HepG2 (cell line): ENCODE results near the gene UXS1. TPM values are rescaled to one million over a fixed set of nuclear protein-coding genes. Genes with fewer than 3 reads are reported as not detected.

ENCODE experiments used
- CSRNP1 ChIP-seq: sonication (generic); formaldehyde crosslinking; IDR thresholded peaks from 2 replicates; pipeline ENCODE4 v1.8.1; 2023; ENCODE audit warnings: mild to moderate bottlenecking, missing genetic modification reagents
- ESRRA ChIP-seq: sonication (generic); formaldehyde crosslinking; IDR thresholded peaks from 2 replicates; pipeline ENCODE4 v1.5.1; 2020; ENCODE audit warnings: mild to moderate bottlenecking, low read depth, missing genetic modification reagents
- FOXJ3 ChIP-seq: sonication (generic); formaldehyde crosslinking; IDR thresholded peaks from 2 replicates; pipeline ENCODE4 v1.4.0; 2020; ENCODE audit warnings: missing genetic modification reagents, mild to moderate bottlenecking, borderline replicate concordance
- FOXO4 ChIP-seq: sonication (generic); formaldehyde crosslinking; conservative IDR thresholded peaks from 2 replicates; pipeline ENCODE4 v1.8.1; 2023; ENCODE audit warnings: missing genetic modification reagents
- HIVEP1 ChIP-seq: sonication (generic); formaldehyde crosslinking; IDR thresholded peaks from 2 replicates; pipeline ENCODE4 v1.4.0; 2020; ENCODE audit warnings: mild to moderate bottlenecking, missing genetic modification reagents
- HNRNPK ChIP-seq: fragments of 200-400 bp; formaldehyde crosslinking; IDR thresholded peaks from 2 replicates; pipeline ENCODE4 v1.6.1; 2018; ENCODE audit warnings: low read length, low read depth, moderate library complexity, mild to moderate bottlenecking; ENCODE audit not compliant: poor library complexity, severe bottlenecking
- KDM5A ChIP-seq: fragments of 200-600 bp; sonication (generic); IDR thresholded peaks from 2 replicates; pipeline ENCODE4 v1.7.0; 2018; ENCODE audit warnings: antibody characterized with exemption, mild to moderate bottlenecking, low read length, borderline replicate concordance
- KLF11 ChIP-seq: IDR thresholded peaks from 2 replicates; pipeline ENCODE4 v1.6.1; 2016; ENCODE audit warnings: missing compliant biosample characterization
- MIER3 ChIP-seq: IDR thresholded peaks from 2 replicates; pipeline ENCODE4 v1.6.1; 2016; ENCODE audit warnings: missing compliant biosample characterization, borderline replicate concordance
- PATZ1 ChIP-seq: sonication (generic); formaldehyde crosslinking; IDR thresholded peaks from 2 replicates; pipeline ENCODE4 v1.4.0; 2020; ENCODE audit warnings: missing genetic modification reagents
- PBX2 ChIP-seq: IDR thresholded peaks from 2 replicates; pipeline ENCODE4 v1.6.1; 2016; ENCODE audit warnings: control low read depth
- YEATS4 ChIP-seq: sonication (generic); formaldehyde crosslinking; IDR thresholded peaks from 2 replicates; pipeline ENCODE4 v1.4.0; 2020; ENCODE audit warnings: missing genetic modification reagents, borderline replicate concordance
- ZBTB42 ChIP-seq: sonication (generic); formaldehyde crosslinking; IDR thresholded peaks from 2 replicates; pipeline ENCODE4 v1.5.0; 2020; ENCODE audit warnings: mild to moderate bottlenecking, missing genetic modification reagents
- ZBTB49 ChIP-seq: sonication (generic); formaldehyde crosslinking; IDR thresholded peaks from 2 replicates; pipeline ENCODE4 v1.4.0; 2020; ENCODE audit warnings: missing genetic modification reagents, borderline replicate concordance
- ZEB1 ChIP-seq: IDR thresholded peaks from 2 replicates; pipeline ENCODE4 v1.6.1; 2012; ENCODE audit warnings: mild to moderate bottlenecking, low read depth, inconsistent platforms; ENCODE audit not compliant: insufficient replicate concordance
- ZMYM4 ChIP-seq: sonication (generic); formaldehyde crosslinking; IDR thresholded peaks from 2 replicates; pipeline ENCODE4 v1.8.1; 2023; ENCODE audit warnings: mild to moderate bottlenecking, missing genetic modification reagents
- ZNF337 ChIP-seq: sonication (generic); formaldehyde crosslinking; IDR thresholded peaks from 2 replicates; pipeline ENCODE4 v1.5.1; 2020; ENCODE audit warnings: missing genetic modification reagents, low read depth, mild to moderate bottlenecking, borderline replicate concordance
- ZNF749 ChIP-seq: sonication (generic); formaldehyde crosslinking; IDR thresholded peaks from 2 replicates; pipeline ENCODE4 v1.8.0; 2022; ENCODE audit warnings: mild to moderate bottlenecking, missing genetic modification reagents, moderate library complexity, borderline replicate concordance
- polyA plus RNA-seq, 8 experiments: library from polyadenylated mRNA; depleted of rRNA in 3 of 8; stranded (reverse) in 7 of 8; unstranded in 1 of 8; fragments of >200 nt; fragmentation: Illumina TruSeq in 4 of 8; extraction: Trizol in 4 of 8; gene quantifications; 2 replicates each; pipeline versions ENCODE4 v1.2.1 to v1.2.3, GENCODE V29; 2011 to 2016; ENCODE audit warnings: low read depth in 4 of 8, missing spikeins in 1 of 8, mixed read lengths in 1 of 8; ENCODE audit not compliant: insufficient read depth in 1 of 8
- total RNA-seq, 5 experiments: library from RNA; depleted of rRNA; stranded (reverse); fragments of >200 nt; fragmentation: Illumina TruSeq; extraction: Trizol; gene quantifications; 2 replicates each; pipeline ENCODE4 v1.2.3, GENCODE V29; 2016; ENCODE audit warnings: low read depth in 1 of 5

The UXS1 gene
- total and polyA plus RNA-seq, 2 of the 13 experiments (the other 11 are each of a cell fraction or from before 2014, with no cell fraction given) = 53.3 to 110 TPM

GRCh38 chr2:106193977-106194778 lies at the start of gene UXS1 (continued):
- TF ChIP-seq CSRNP1 (CRISPR knock-in tag) (no peak), KDM5A (peak; percentile 15; the same call in 1 of the 2 replicates), YEATS4 (peak; percentile 73), ZBTB49 (CRISPR knock-in tag) (no peak), ZNF749 (CRISPR knock-in tag) (peak; percentile 86; the same call in 1 of the 2 replicates), PBX2 (no peak), MIER3 (CRISPR knock-in tag) (peak; percentile 79; the same call in 1 of the 2 replicates), ZNF337 (no peak), ZEB1 (no peak), FOXJ3 (CRISPR knock-in tag) (no peak), HIVEP1 (CRISPR knock-in tag) (no peak), KLF11 (CRISPR knock-in tag) (no peak; the same call in 1 of the 2 replicates), PATZ1 (CRISPR knock-in tag) (peak; percentile 75; the same call in 1 of the 2 replicates), HNRNPK (no peak), ZMYM4 (CRISPR knock-in tag) (peak; percentile 82; the same call in 1 of the 2 replicates), ZBTB42 (CRISPR knock-in tag) (peak; percentile 66; the same call in 1 of the 2 replicates), ESRRA (peak; percentile 54), FOXO4 (CRISPR knock-in tag) (no peak)
